RWPE1 (cell line): Measurements from ENCODE around the gene CNOT3.

ENCODE experiments used
- CTCF ChIA-PET: fragments of 350-600 bp; sonication (Branson Sonifier 250); formaldehyde crosslinking; extraction: SDS; loops from one replicate; lab custom pipeline; 2021; lab: Yijun Ruan, JAX
- POLR2A ChIA-PET: fragments of 400-600 bp; formaldehyde crosslinking; extraction: SDS; loops from one replicate; lab custom pipeline; 2020; ENCODE audit warnings: antibody characterized with exemption; ENCODE audit not compliant: low non-redundant PET; lab: Yijun Ruan, JAX
- DNase-seq: peaks from one replicate; pipeline ENCODE4 v3.0.0; 2012; ENCODE audit warnings: low spot score
- H3K27ac ChIP-seq: fragments of 450-650 bp; 2 replicates; pipeline ENCODE4 v1.5.1; 2017
- TF ChIP-seq, protein P1 (sequence below): fragments of 450-650 bp; conservative IDR thresholded peaks from 2 replicates; pipeline ENCODE4 v1.5.1; 2017; ENCODE audit warnings: low read depth, mild to moderate bottlenecking

Gene CNOT3

DNA sequence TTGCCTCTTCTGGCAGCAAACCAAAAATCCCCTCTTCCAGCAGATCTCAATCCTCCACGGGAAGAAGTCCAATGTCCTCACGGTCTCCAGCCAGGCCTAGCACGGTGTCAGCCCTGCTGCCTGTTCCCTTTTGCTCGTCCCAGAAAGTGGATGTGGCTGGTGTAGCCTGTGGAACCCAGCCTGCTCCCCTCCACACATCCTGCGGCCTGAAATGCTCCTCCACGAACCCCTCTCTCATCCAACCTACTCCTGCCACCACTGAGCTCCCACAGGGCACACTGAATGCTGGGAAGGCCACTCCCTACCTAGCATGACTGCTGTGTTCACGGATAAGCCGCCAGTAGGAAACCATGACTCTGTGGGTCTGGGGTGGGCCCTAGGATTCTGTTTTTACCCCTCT, 48.8 kb downstream of the CNOT3 start:
- POLR2A ChIA-PET = no interaction called here
- no peak for DNase-seq
- TF ChIP-seq, protein P1, sequence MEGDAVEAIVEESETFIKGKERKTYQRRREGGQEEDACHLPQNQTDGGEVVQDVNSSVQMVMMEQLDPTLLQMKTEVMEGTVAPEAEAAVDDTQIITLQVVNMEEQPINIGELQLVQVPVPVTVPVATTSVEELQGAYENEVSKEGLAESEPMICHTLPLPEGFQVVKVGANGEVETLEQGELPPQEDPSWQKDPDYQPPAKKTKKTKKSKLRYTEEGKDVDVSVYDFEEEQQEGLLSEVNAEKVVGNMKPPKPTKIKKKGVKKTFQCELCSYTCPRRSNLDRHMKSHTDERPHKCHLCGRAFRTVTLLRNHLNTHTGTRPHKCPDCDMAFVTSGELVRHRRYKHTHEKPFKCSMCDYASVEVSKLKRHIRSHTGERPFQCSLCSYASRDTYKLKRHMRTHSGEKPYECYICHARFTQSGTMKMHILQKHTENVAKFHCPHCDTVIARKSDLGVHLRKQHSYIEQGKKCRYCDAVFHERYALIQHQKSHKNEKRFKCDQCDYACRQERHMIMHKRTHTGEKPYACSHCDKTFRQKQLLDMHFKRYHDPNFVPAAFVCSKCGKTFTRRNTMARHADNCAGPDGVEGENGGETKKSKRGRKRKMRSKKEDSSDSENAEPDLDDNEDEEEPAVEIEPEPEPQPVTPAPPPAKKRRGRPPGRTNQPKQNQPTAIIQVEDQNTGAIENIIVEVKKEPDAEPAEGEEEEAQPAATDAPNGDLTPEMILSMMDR = no peak
- CTCF ChIA-PET = interaction anchor here (0.9 kb wide), 1 partner anchor 45 kb away, joined by 3 read pairs; no protein-coding TSS in a partner anchor
- peak overlapping the region; percentile 95 for H3K27ac ChIP-seq

DNA sequence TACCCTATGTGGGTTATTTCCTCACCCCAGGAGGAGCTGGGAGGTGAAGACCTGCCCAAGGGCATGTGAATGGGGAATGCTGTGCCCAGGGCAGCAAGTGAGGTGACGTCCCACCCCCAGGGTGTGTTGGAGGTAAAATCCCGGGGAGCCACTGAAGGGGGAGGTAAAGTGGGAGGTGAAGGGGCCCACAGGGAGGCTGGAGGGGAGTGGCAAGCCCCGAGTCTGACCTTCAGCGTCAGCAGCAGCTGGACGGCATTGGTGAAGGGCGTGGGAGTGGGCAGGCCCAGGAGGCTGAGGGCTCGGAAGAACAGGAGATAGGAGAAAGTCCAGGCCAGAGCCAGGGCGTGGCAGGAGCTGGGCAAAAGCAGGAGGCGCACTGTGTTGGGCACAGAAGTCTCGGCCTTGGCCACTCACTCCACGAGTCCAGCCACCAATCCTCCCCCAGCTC, 49.4 kb downstream of the CNOT3 start:
- TF ChIP-seq, protein P1 = no peak
- ChIA-PET CTCF (interaction anchor here (0.9 kb wide), 1 partner anchor 44 kb away, joined by 3 read pairs; no protein-coding TSS in a partner anchor), POLR2A (no interaction called here)
- peak overlapping the region; percentile 95 for H3K27ac ChIP-seq
- no peak for DNase-seq

DNA sequence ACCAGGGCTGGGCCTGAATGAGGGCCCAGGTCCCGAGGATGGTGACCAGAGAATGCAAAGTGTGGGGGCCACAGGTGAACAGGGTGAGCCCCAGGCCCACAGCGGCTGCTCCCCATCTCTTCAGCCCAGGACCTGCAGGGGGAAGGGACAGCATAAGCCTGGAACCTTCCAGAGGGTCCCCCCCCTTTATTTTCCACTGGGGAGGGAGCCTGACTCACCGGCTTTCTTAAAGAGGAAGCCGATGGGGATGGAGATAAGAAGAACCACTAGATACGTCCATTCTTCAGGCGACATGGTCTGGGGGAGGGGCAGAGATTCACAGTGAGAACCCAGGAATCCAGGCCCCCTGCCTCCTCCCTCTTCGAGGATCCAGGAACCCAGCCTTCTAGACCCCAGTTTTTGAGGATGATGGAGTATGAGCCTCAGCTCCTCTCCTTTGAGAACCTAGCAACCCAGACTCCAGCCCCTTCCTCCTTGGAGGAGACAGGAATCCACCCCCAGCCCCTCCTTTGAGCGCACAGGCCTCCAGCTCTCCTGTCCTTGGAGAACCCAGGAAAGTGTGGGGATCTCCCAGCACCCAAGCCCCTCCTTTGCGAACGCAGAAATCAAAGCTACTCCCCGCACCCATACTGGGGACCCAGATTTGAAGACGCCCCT, 50.8 kb downstream of the CNOT3 start:
- CTCF ChIA-PET = interaction anchor here (0.6 to 1.6 kb wide), 4 partner anchors 9 to 81 kb away, joined by 3 to 6 read pairs (median 4); partner anchors contain the start of gene TMC4
- peak overlapping the region; percentile 95 for H3K27ac ChIP-seq
- TF ChIP-seq, protein P1 = no peak
- DNase-seq = no peak
- POLR2A ChIA-PET = interaction anchor here (1.6 kb wide), 1 partner anchor 260 kb away, joined by 5 read pairs; the partner anchor contains the start of gene LENG8

DNA sequence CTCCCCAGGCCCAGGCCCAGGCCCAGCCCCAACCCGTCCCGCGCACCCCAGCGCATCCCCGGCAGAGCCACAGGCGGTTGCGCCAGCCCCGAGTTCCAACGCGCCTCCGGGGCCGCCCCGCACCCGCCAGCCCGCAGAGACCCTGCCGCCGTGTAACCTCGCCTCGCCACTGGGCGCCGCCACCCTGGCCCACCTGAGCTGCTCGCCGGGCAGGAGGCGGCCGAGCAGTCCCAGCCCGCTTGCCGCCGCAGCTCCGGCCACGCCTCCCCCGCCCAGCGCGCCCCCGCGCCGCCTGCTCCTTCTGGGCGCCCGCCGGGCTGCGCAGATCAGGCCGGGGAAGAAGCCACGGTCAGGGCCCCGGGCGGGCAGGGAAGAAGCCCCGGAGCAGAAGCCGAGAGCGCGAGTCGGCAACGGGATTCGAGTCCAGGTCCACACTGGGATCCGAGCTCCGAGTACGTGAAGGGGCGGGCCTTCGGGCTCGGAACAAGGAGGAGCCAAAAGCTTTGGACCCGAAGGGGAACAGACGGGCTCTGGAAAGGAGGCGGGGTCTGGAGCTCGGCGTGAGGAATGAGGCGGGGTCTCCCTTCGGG, 51.7 kb downstream of the CNOT3 start, which contains the start of gene MBOAT7:
MBOAT7 (minus strand) TSS at position 436 of the 590 bp plus-strand sequence. CDS start 1,072 bp downstream, outside the sequence.
- POLR2A ChIA-PET = interaction anchor here (0.7 to 1.7 kb wide), 4 partner anchors 10 to 259 kb away, joined by 3 to 9 read pairs (median 4); partner anchors contain the start of genes LENG8 and RPS9
- TF ChIP-seq, protein P1 = peak; percentile 56; the same call in 1 of the 2 replicates
- H3K27ac ChIP-seq = peak within 1 kb of the TSS; percentile 95
- CTCF ChIA-PET = interaction anchor here (0.7 to 1.6 kb wide), 3 partner anchors 10 to 947 kb away, joined by 3 to 6 read pairs (median 5); partner anchors contain the start of gene TMC4
- DNase-seq = no peak

DNA sequence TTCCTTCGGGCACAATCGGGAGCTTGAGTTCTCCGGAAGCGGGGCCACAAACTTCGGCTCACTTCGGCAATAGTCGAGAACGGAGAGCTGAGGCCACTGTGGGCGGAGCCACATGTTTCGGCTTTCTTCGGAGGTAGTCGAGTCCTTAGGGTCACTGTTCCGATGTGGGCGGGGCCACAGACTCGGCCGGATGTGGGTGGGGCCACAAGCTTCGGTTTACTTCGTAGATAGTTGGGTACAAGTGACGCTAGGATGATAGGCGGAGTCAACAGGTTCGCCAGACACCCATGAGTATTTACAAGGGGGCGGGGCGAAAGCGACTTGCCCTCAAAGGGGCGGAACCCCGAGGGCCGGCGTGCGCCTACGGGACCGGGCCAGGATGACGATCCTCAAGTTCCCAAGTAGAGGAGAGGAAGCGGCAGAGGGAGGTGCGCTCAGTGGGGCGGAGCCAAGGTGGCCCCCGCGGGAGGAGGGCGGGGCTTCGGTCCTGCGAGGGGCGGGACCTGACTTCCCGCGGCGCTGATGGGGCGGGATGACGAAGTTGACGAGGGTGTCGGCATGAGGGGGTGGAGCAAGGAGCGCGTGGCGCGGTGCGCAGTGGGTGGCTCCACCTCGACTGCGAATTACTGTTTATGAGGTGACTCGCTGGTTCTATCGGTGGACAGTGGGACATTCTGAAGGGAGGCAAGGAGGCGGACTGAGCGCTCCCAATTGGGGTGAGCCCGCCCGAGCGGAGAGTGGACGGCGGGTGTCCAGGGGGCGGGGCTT, 52.4 kb downstream of the CNOT3 start:
- TF ChIP-seq, protein P1 = no peak
- H3K27ac ChIP-seq = peak overlapping the region; percentile 95
- ChIA-PET POLR2A (interaction anchor here (0.7 to 1.7 kb wide), 4 partner anchors 9 to 259 kb away, joined by 3 to 9 read pairs (median 4); partner anchors contain the start of genes LENG8 and RPS9), CTCF (interaction anchor here (0.7 to 1.6 kb wide), 2 partner anchors 11 to 947 kb away, joined by 3 to 5 read pairs; no protein-coding TSS in a partner anchor)
- peak; percentile 97 for DNase-seq
